Sigmoid colon (tissue), 7 donors: ENCODE data around the gene HNRNPH3. TPM values are rescaled to one million over a fixed set of nuclear protein-coding genes. Genes with fewer than 3 reads are reported as not detected.

Experiments used
- DNase-seq: peaks from one replicate; pipeline ENCODE4 v3.0.0-alpha.2; 2019
- H3K27ac ChIP-seq, 4 donors: fragments of 200-600 bp; sonication (generic); one replicate each; pipeline ENCODE4 v1.5.1; 2016 to 2019; ENCODE audit warnings: mild to moderate bottlenecking in 1 of 4
- H3K27me3 ChIP-seq, 3 donors: fragments of 200-600 bp; sonication (generic); one replicate each; pipeline ENCODE4 v1.5.1; 2019; ENCODE audit warnings: mild to moderate bottlenecking in 1 of 3
- H3K36me3 ChIP-seq, 4 donors: fragments of 200-600 bp; sonication (generic); one replicate each; pipeline ENCODE4 v1.5.1; 2016 to 2019
- H3K4me1 ChIP-seq, 4 donors: fragments of 200-600 bp; sonication (generic); one replicate each; pipeline ENCODE4 v1.5.1; 2017 to 2019
- H3K4me3 ChIP-seq, 4 donors: fragments of 200-600 bp; sonication (generic); one replicate each; pipeline ENCODE4 v1.5.1; 2017 to 2019; ENCODE audit warnings: mild to moderate bottlenecking in 2 of 4, moderate library complexity in 1 of 4
- H3K9me3 ChIP-seq, 4 donors: fragments of 200-600 bp in 3 of 4; sonication (generic) in 3 of 4; one replicate each; pipeline versions ENCODE4 v1.5.1 to v1.6.1; 2013 to 2019
- CTCF ChIP-seq, 4 experiments: fragments of 450-650 bp in 3 of 4; fragments of 200-600 bp in 1 of 4; IDR thresholded peaks; one replicate each; pipeline ENCODE4 v1.5.1; 2016 to 2019; ENCODE audit warnings: antibody characterized with exemption in 4 of 4, mild to moderate bottlenecking in 3 of 4, moderate library complexity in 2 of 4
- EP300 ChIP-seq, 4 donors: sonication (generic); formaldehyde crosslinking; IDR thresholded peaks; one replicate each; pipeline ENCODE4 v1.6.1; 2017; ENCODE audit warnings: antibody characterized with exemption in 4 of 4
- POLR2A ChIP-seq, 2 donors: fragments of 450-650 bp; IDR thresholded peaks; one replicate each; pipeline ENCODE4 v1.6.1; 2016; ENCODE audit warnings: antibody characterized with exemption in 2 of 2, mild to moderate bottlenecking in 2 of 2, moderate library complexity in 2 of 2
- POLR2AphosphoS5 ChIP-seq, 4 donors: sonication (generic); formaldehyde crosslinking; IDR thresholded peaks; one replicate each; pipeline ENCODE4 v1.6.1; 2017; ENCODE audit warnings: antibody characterized with exemption in 4 of 4
- WGBS, 2 donors: extraction: QIAGEN DNeasy Blood & Tissue Kit; methylation state at CpG; one replicate each; pipeline ENCODE4 v1.1.7; 2013; 5-methylcytosine and 5-hydroxymethylcytosine counted together
- intact Hi-C: fragments of 100-400 bp; cut with DNase I; formaldehyde crosslinking; loops from one replicate; pipeline ENCODE4 v1.15.1; 2023
- polyA plus RNA-seq, 3 donors: library from polyadenylated mRNA; stranded (reverse); fragments of 200-250 nt; gene quantifications; one replicate each; pipeline ENCODE4 v1.2.3, GENCODE V29; 2013
- total RNA-seq, 4 donors: library from RNA; depleted of rRNA; stranded (reverse); fragments of >200 nt; gene quantifications; one replicate each; pipeline ENCODE4 v1.1.0, GENCODE V29; 2016
- donor health status: healthy with polysubstance abuse.
- donor health status: Bipolar disorder and iron deficiency.
- donor health status: healthy.

The HNRNPH3 gene
- total and polyA plus RNA-seq, 7 donors = 50.7 to 148 (median 68.3) TPM

GRCh38 chr10:68332259-68333057 is 594 bp downstream of the HNRNPH3 start, which contains the start of gene PBLD:
PBLD (minus strand) TSS chr10:68332928; CDS start chr10:68306844, 26,084 bp downstream.
- Histone ChIP-seq H3K4me3 (peak within 1 kb of the TSS; percentile 72 to 98 (median 87)), H3K27me3 (no peaks in the 10 kb centered on the region), H3K27ac (peak within 1 kb of the TSS; percentile 91 to 100 (median 98)), H3K4me1 (peaks cover 0 to 61% (median 54%) of the 10 kb centered on the region in 4 donors), H3K9me3 (no peaks in the 10 kb centered on the region), H3K36me3 (no peaks in the 10 kb centered on the region)
- TF ChIP-seq POLR2AphosphoS5 (IDR thresholded peaks at IDR 0.05) (peak; percentile 66 to 89 (median 85)), CTCF (IDR thresholded peaks at IDR 0.05) (peak in 3 of 4 experiments; percentile 19 to 48 (median 47)), POLR2A (IDR thresholded peaks at IDR 0.05) (peak; percentile 69 to 83), EP300 (IDR thresholded peaks at IDR 0.05) (no peak)
- DNase-seq = peak; percentile 86
- intact Hi-C loops = loop anchor here (1.0 to 10.0 kb wide), 6 partner anchors 72 to 482 kb away; partner anchors contain the start of genes HERC4 and RUFY2
- 0 to 1% methylated on average over 51 of the region's 51 CpGs for whole genome bisulfite sequencing, 2 donors

GRCh38 chr10:68333058-68333395 is 1.2 kb downstream of the HNRNPH3 start:
- Histone ChIP-seq H3K27ac (peak overlapping the region; percentile 91 to 100 (median 98)), H3K4me3 (peak overlapping the region; percentile 72 to 98 (median 87)), H3K27me3 (no peaks in the 10 kb centered on the region), H3K9me3 (no peaks in the 10 kb centered on the region), H3K4me1 (peaks cover 0 to 66% (median 59%) of the 10 kb centered on the region in 4 donors), H3K36me3 (no peaks in the 10 kb centered on the region)
- TF ChIP-seq CTCF (IDR thresholded peaks at IDR 0.05) (peak in 1 of 4 experiments; percentile 2), POLR2A (IDR thresholded peaks at IDR 0.05) (no peak), EP300 (IDR thresholded peaks at IDR 0.05) (no peak), POLR2AphosphoS5 (IDR thresholded peaks at IDR 0.05) (no peak)
- no peak for DNase-seq
- 1% methylated on average over 10 of the region's 10 CpGs for whole genome bisulfite sequencing, 2 donors
- intact Hi-C loops = loop anchor here (2.0 to 10.0 kb wide), 4 partner anchors 72 to 482 kb away; partner anchors contain the start of genes HERC4 and RUFY2

GRCh38 chr10:68333440-68334431 is 1.9 kb downstream of the HNRNPH3 start:
- WGBS, 2 donors = 0 to 1% methylated on average over 10 of the region's 10 CpGs
- H3K4me3 ChIP-seq = peak overlapping the region; percentile 72 to 98 (median 87)
- TF ChIP-seq POLR2A (IDR thresholded peaks at IDR 0.05) (no peak), POLR2AphosphoS5 (IDR thresholded peaks at IDR 0.05) (no peak), EP300 (IDR thresholded peaks at IDR 0.05) (no peak), CTCF (IDR thresholded peaks at IDR 0.05) (no peak)
- H3K27ac ChIP-seq = peak overlapping the region; percentile 91 to 100 (median 98)
- H3K27me3 ChIP-seq = no peaks in the 10 kb centered on the region
- H3K9me3 ChIP-seq = no peaks in the 10 kb centered on the region
- H3K36me3 ChIP-seq = peaks cover 0 to 6% (median 2%) of the 10 kb centered on the region in 4 donors
- intact Hi-C loops = loop anchor here (2.0 to 10.0 kb wide), 4 partner anchors 71 to 483 kb away; partner anchors contain the start of genes HERC4 and RUFY2
- DNase-seq = no peak
- H3K4me1 ChIP-seq = peaks cover 0 to 66% (median 60%) of the 10 kb centered on the region in 4 donors

GRCh38 chr10:68334672-68335467 is 3.0 kb downstream of the HNRNPH3 start:
- H3K27ac ChIP-seq = peak overlapping the region in 3 of 4 donors; percentile 36 to 100 (median 97)
- no peaks in the 10 kb centered on the region for H3K9me3 ChIP-seq
- TF ChIP-seq CTCF (IDR thresholded peaks at IDR 0.05) (no peak), POLR2A (IDR thresholded peaks at IDR 0.05) (no peak), EP300 (IDR thresholded peaks at IDR 0.05) (no peak)
- 2 to 5% methylated on average over 8 of the region's 8 CpGs for WGBS, 2 donors
- H3K4me1 ChIP-seq = peaks cover 0 to 60% (median 54%) of the 10 kb centered on the region in 4 donors
- no peak for DNase-seq
- peak overlapping the region; percentile 72 to 98 (median 87) for H3K4me3 ChIP-seq
- H3K36me3 ChIP-seq = peaks cover 8 to 17% (median 12%) of the 10 kb centered on the region in 4 donors
- intact Hi-C loops = loop anchor here (5.0 to 10.0 kb wide), 2 partner anchors 70 to 123 kb away; partner anchors contain the start of gene RUFY2
- no peaks in the 10 kb centered on the region for H3K27me3 ChIP-seq
